HL-60 (cell line): ENCODE data around the gene COG7.

Experiments
- DNase-seq, 2 experiments: peaks; one replicate each; pipeline ENCODE4 v3.0.0-alpha.2; 2010 to 2020; ENCODE audit warnings: low read depth in 1 of 2, low spot score in 1 of 2
- H3K27ac ChIP-seq: fragments of 250-450 bp; sonication (Bioruptor Pico); replicated peaks from 2 replicates; pipeline ENCODE4 v1.5.1; 2020; ENCODE audit warnings: mild to moderate bottlenecking, moderate library complexity
- H3K27me3 ChIP-seq: fragments of 250-450 bp; sonication (Bioruptor Pico); 2 replicates; pipeline ENCODE4 v1.5.1; 2021; ENCODE audit warnings: mild to moderate bottlenecking, moderate library complexity; ENCODE audit not compliant: insufficient read depth, poor library complexity, severe bottlenecking
- H3K4me3 ChIP-seq: replicated peaks from 2 replicates; pipeline ENCODE4 v1.5.1; 2011; ENCODE audit warnings: mild to moderate bottlenecking, control low read depth, low read length; ENCODE audit not compliant: insufficient read depth
- GABPA ChIP-seq: IDR thresholded peaks from 2 replicates; pipeline ENCODE4 v1.6.1; 2012; ENCODE audit warnings: low read depth
- POLR2AphosphoS5 ChIP-seq: IDR thresholded peaks from 2 replicates; pipeline ENCODE4 v1.6.1; 2012; ENCODE audit warnings: low read depth
- SPI1 ChIP-seq: IDR thresholded peaks from 2 replicates; pipeline ENCODE4 v1.6.1; 2012; ENCODE audit warnings: low read depth, mild to moderate bottlenecking, borderline replicate concordance
- TF ChIP-seq, protein P1 (sequence below): IDR thresholded peaks from 2 replicates; pipeline ENCODE4 v1.6.1; 2012; ENCODE audit warnings: low read depth; ENCODE audit not compliant: insufficient replicate concordance
- TF ChIP-seq, protein P2 (sequence below): IDR thresholded peaks from one replicate; pipeline ENCODE4 v1.5.1; 2011; ENCODE audit warnings: low read length, control low read depth, inconsistent platforms; ENCODE audit not compliant: insufficient read depth

Gene COG7

DNA sequence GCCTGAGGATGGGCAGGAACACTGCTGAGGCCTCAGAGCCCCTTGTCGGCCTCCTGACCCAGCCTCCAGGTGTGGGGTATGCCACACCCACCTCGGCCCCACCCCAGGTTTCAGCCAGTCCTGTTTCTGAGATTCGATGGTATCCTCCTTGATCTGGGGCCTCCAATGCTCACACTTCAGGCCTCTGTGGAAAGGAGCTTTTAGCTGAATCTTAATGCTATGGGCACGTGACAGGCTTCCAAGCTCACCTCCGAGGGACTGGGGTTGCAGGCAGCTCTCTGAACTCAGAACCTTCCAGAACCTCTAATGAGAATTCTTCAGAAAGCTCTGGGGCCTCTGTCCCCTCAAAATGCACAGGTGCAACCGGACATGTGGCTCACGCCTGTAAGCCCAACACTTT, 96.0 kb downstream of the COG7 start:
- no peak for TF ChIP-seq SPI1
- TF ChIP-seq GABPA = no peak
- no peak overlapping the region for H3K4me3 ChIP-seq
- no peaks in the 10 kb centered on the region for H3K27me3 ChIP-seq
- DNase-seq = no peak
- H3K27ac ChIP-seq = no peak overlapping the region

DNA sequence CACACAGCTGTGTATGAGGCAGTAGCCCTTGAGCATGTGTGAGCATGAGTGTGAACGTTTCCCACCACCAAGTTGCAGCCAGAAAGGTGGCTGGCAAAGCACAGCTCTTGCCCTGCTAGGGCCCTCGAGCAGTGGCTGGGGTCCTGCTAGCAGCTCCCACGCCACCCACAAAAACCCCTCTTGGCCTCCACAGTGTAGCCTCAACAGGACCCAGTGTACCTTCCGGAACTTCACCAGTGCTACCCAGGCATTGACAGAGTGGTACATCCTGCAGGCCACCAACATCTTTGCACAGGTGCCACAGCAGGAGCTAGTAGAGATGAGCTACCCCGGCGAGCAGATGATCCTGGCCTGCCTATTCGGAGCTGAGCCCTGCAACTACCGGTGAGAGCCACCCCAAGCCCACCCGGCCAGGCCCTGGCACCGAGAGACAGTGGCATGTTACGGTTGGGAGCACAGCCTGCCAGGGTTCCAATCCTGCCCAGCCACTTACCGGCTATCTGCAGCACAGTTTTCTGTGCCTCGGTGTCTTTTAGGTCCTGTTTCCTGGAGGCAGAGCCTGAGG, 97.8 kb downstream of the COG7 start:
- no peak for DNase-seq
- Histone ChIP-seq H3K27me3 (no peaks in the 10 kb centered on the region), H3K27ac (no peak overlapping the region), H3K4me3 (no peak overlapping the region)
- TF ChIP-seq, protein P1, sequence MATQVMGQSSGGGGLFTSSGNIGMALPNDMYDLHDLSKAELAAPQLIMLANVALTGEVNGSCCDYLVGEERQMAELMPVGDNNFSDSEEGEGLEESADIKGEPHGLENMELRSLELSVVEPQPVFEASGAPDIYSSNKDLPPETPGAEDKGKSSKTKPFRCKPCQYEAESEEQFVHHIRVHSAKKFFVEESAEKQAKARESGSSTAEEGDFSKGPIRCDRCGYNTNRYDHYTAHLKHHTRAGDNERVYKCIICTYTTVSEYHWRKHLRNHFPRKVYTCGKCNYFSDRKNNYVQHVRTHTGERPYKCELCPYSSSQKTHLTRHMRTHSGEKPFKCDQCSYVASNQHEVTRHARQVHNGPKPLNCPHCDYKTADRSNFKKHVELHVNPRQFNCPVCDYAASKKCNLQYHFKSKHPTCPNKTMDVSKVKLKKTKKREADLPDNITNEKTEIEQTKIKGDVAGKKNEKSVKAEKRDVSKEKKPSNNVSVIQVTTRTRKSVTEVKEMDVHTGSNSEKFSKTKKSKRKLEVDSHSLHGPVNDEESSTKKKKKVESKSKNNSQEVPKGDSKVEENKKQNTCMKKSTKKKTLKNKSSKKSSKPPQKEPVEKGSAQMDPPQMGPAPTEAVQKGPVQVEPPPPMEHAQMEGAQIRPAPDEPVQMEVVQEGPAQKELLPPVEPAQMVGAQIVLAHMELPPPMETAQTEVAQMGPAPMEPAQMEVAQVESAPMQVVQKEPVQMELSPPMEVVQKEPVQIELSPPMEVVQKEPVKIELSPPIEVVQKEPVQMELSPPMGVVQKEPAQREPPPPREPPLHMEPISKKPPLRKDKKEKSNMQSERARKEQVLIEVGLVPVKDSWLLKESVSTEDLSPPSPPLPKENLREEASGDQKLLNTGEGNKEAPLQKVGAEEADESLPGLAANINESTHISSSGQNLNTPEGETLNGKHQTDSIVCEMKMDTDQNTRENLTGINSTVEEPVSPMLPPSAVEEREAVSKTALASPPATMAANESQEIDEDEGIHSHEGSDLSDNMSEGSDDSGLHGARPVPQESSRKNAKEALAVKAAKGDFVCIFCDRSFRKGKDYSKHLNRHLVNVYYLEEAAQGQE = no peak
- TF ChIP-seq SPI1 = no peak
- TF ChIP-seq POLR2AphosphoS5 = no peak
- no peak for TF ChIP-seq GABPA
- TF ChIP-seq, protein P2, sequence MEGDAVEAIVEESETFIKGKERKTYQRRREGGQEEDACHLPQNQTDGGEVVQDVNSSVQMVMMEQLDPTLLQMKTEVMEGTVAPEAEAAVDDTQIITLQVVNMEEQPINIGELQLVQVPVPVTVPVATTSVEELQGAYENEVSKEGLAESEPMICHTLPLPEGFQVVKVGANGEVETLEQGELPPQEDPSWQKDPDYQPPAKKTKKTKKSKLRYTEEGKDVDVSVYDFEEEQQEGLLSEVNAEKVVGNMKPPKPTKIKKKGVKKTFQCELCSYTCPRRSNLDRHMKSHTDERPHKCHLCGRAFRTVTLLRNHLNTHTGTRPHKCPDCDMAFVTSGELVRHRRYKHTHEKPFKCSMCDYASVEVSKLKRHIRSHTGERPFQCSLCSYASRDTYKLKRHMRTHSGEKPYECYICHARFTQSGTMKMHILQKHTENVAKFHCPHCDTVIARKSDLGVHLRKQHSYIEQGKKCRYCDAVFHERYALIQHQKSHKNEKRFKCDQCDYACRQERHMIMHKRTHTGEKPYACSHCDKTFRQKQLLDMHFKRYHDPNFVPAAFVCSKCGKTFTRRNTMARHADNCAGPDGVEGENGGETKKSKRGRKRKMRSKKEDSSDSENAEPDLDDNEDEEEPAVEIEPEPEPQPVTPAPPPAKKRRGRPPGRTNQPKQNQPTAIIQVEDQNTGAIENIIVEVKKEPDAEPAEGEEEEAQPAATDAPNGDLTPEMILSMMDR = no peak

DNA sequence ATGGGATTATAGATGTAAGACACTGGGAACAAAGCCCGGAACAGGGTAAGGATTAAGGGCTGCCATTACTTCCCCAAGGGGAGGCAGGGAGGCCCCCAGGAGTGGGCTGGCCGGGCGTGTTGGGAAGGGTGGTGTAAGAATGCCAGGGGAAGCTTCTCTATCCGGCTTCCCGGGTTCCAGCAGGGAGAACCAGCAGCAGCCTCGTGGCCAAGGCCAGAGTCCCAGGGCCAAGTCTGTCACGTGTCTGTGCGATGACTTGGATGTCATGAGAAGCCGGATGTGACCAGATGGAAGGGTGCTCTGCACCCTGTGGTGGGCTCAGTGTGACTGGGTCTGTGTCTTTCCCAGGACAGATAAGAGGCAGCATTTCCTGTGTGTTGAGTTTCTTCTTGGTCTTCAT, 98.7 kb downstream of the COG7 start:
- Histone ChIP-seq H3K27ac (no peak overlapping the region), H3K4me3 (no peak overlapping the region), H3K27me3 (no peaks in the 10 kb centered on the region)
- no peak for DNase-seq
- TF ChIP-seq, protein P1 = no peak
- no peak for TF ChIP-seq GABPA

DNA sequence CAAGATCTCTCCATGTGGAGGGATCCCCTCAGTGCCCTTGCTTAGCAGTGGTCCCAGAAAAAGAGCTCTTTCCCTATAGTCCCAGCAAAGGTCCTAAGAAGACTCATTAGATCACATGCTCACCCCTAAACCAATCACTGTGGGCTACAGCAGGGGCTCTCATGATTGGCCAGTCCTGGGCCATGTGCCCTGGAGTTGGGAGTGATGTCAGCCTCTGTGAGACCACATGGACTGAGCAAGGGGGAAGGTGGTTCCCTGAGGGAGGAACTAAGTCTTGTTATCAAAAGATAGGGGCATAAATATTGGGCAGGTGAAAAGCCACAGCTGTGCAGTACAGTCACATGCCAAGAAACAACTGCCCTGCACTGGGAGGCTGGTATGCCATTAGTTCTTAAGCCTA, 99.5 kb downstream of the COG7 start:
- no peak overlapping the region for H3K4me3 ChIP-seq
- TF ChIP-seq POLR2AphosphoS5 (no peak), SPI1 (no peak), GABPA (no peak)
- TF ChIP-seq, protein P2 = no peak
- TF ChIP-seq, protein P1 = no peak
- no peaks in the 10 kb centered on the region for H3K27me3 ChIP-seq
- H3K27ac ChIP-seq = no peak overlapping the region
- DNase-seq = no peak
